Stromal cell of bone marrow (primary cell): Measurements from ENCODE around the gene FNBP1L.
"Not testable (repeated sequence)": the region's sequence is repeated elsewhere in the genome, so short reads cannot be mapped to it uniquely, and the experiment has no call there.

ENCODE experiments used
- DNase-seq: peaks from one replicate; pipeline ENCODE4 v3.0.0-alpha.2; 2012; ENCODE audit warnings: low read depth

Gene FNBP1L

GRCh38 chr1:93443454-93443853 is 4.5 kb upstream of the FNBP1L start:
- no peak for DNase-seq

GRCh38 chr1:93446837-93447451 is 974 bp upstream of the FNBP1L start:
- no peak for DNase-seq

GRCh38 chr1:93448292-93448982 is 519 bp downstream of the FNBP1L start:
- DNase-seq: no peak

GRCh38 chr1:93448983-93449804 is 1.3 kb downstream of the FNBP1L start:
- no peak for DNase-seq

GRCh38 chr1:93450321-93450720 is 2.4 kb downstream of the FNBP1L start:
- DNase-seq: no peak

GRCh38 chr1:93453911-93454310 is 6.0 kb downstream of the FNBP1L start:
- no peak for DNase-seq

GRCh38 chr1:93459126-93459525 is 11.2 kb downstream of the FNBP1L start:
- no peak for DNase-seq

GRCh38 chr1:93461236-93461635 is 13.3 kb downstream of the FNBP1L start:
- no peak for DNase-seq

- DNase-seq: no peak
Observed at GRCh38 chr1:93463960-93464359, 16.0 kb downstream of the FNBP1L start.

- DNase-seq: not testable (repeated sequence)
Observed at GRCh38 chr1:93465371-93466082, 17.6 kb downstream of the FNBP1L start.

GRCh38 chr1:93467606-93468005 is 19.7 kb downstream of the FNBP1L start:
- DNase-seq: no peak

- no peak for DNase-seq
Observed at GRCh38 chr1:93468662-93469061, 20.7 kb downstream of the FNBP1L start.

GRCh38 chr1:93469223-93469622 is 21.3 kb downstream of the FNBP1L start:
- not testable (repeated sequence) for DNase-seq

GRCh38 chr1:93471284-93471683 is 23.4 kb downstream of the FNBP1L start:
- DNase-seq: no peak

GRCh38 chr1:93471911-93472310 is 24.0 kb downstream of the FNBP1L start:
- peak; percentile 78 for DNase-seq

GRCh38 chr1:93474321-93474720 is 26.4 kb downstream of the FNBP1L start:
- no peak for DNase-seq

GRCh38 chr1:93475681-93476080 is 27.8 kb downstream of the FNBP1L start:
- DNase-seq: no peak

- not testable (repeated sequence) for DNase-seq
Observed at GRCh38 chr1:93479133-93479745, 31.3 kb downstream of the FNBP1L start.

- not testable (repeated sequence) for DNase-seq
Observed at GRCh38 chr1:93481899-93482298, 34.0 kb downstream of the FNBP1L start.

GRCh38 chr1:93483200-93483599 is 35.3 kb downstream of the FNBP1L start:
- no peak for DNase-seq

- DNase-seq: no peak
Observed at GRCh38 chr1:93483606-93484005, 35.7 kb downstream of the FNBP1L start.

- DNase-seq: no peak
Observed at GRCh38 chr1:93488207-93488606, 40.3 kb downstream of the FNBP1L start.
